OCI-LY3 (cell line): ENCODE results near the gene TRPM5.
"Not testable (repeated sequence)": the region's sequence is repeated elsewhere in the genome, so short reads cannot be mapped to it uniquely, and the experiment has no call there.

Source experiments
- H2AFZ ChIP-seq: fragments of 200-600, 300-600 bp; shearing (Covaris generic); 2 replicates; pipeline ENCODE4 v1.6.0; 2014; ENCODE audit warnings: antibody characterized with exemption, low read depth, low read length
- H3K27ac ChIP-seq: fragments of 200-600, 300-600 bp; sonication (generic); 2 replicates; pipeline ENCODE4 v1.5.1; 2014; ENCODE audit warnings: mild to moderate bottlenecking, low read length, moderate library complexity, mixed read lengths
- H3K27me3 ChIP-seq: fragments of 200-600, 300-600 bp; sonication (generic); 2 replicates; pipeline ENCODE4 v1.6.1; 2014; ENCODE audit warnings: low read depth, low read length, mixed read lengths
- H3K36me3 ChIP-seq: fragments of 200-600, 300-600 bp; sonication (generic); replicated peaks from 2 replicates; pipeline ENCODE3; 2014; ENCODE audit warnings: low read depth, low read length, mixed read lengths
- H3K4me1 ChIP-seq: fragments of 300-600, 200-600 bp; sonication (generic); 2 replicates; pipeline ENCODE4 v1.6.1; 2014; ENCODE audit warnings: low read length, mixed read lengths
- H3K4me2 ChIP-seq: fragments of 200-600, 300-600 bp; sonication (generic); 2 replicates; pipeline ENCODE4 v1.6.1; 2014; ENCODE audit warnings: low read length, mixed read lengths
- H3K4me3 ChIP-seq: fragments of 300-600, 200-600 bp; sonication (generic); 2 replicates; pipeline ENCODE4 v1.5.1; 2014; ENCODE audit warnings: antibody characterized with exemption, mild to moderate bottlenecking, low read length, moderate library complexity
- H3K79me2 ChIP-seq: fragments of 300-600, 200-600 bp; shearing (Covaris generic); 2 replicates; pipeline ENCODE4 v1.6.1; 2014; ENCODE audit warnings: mild to moderate bottlenecking, low read length, mixed read lengths
- H3K9ac ChIP-seq: fragments of 300-600, 200-600 bp; shearing (Covaris generic); 2 replicates; pipeline ENCODE4 v1.6.0; 2014; ENCODE audit warnings: mild to moderate bottlenecking, low read length, moderate library complexity
- H3K9me3 ChIP-seq: fragments of 200-600, 300-600 bp; shearing (Covaris generic); 2 replicates; pipeline ENCODE4 v1.6.1; 2014; ENCODE audit warnings: low read length, mixed read lengths; ENCODE audit not compliant: insufficient read depth
- H4K20me1 ChIP-seq: fragments of 200-600, 300-600 bp; sonication (generic); 2 replicates; pipeline ENCODE4 v1.6.1; 2016; ENCODE audit warnings: low read length, mixed read lengths; ENCODE audit not compliant: insufficient read depth
- CTCF ChIP-seq: fragments of 200-600, 300-600 bp; sonication (generic); IDR thresholded peaks from 2 replicates; pipeline ENCODE4 v1.5.1; 2014; ENCODE audit warnings: antibody characterized with exemption, low read length, low read depth
- EZH2phosphoT487 ChIP-seq: fragments of 200-600 bp; shearing (Covaris generic); IDR thresholded peaks from 2 replicates; pipeline ENCODE4 v1.6.1; 2018; ENCODE audit warnings: antibody characterized with exemption, mixed run types, low read depth

Gene TRPM5

GRCh38 chr11:2480874-2481220 lies 36.5 kb upstream of the TRPM5 start:
- Histone ChIP-seq H4K20me1 (no peaks in the 10 kb centered on the region), H3K79me2 (no peaks in the 10 kb centered on the region), H3K9me3 (no peaks in the 10 kb centered on the region), H3K27me3 (no peaks in the 10 kb centered on the region), H3K36me3 (no peaks in the 10 kb centered on the region), H3K27ac (no peak overlapping the region), H3K4me2 (no peak overlapping the region), H3K4me3 (no peak overlapping the region), H3K9ac (no peak overlapping the region), H3K4me1 (no peaks in the 10 kb centered on the region), H2AFZ (no peak overlapping the region)
- TF ChIP-seq CTCF = no peak
- TF ChIP-seq EZH2phosphoT487 = no peak

DNA sequence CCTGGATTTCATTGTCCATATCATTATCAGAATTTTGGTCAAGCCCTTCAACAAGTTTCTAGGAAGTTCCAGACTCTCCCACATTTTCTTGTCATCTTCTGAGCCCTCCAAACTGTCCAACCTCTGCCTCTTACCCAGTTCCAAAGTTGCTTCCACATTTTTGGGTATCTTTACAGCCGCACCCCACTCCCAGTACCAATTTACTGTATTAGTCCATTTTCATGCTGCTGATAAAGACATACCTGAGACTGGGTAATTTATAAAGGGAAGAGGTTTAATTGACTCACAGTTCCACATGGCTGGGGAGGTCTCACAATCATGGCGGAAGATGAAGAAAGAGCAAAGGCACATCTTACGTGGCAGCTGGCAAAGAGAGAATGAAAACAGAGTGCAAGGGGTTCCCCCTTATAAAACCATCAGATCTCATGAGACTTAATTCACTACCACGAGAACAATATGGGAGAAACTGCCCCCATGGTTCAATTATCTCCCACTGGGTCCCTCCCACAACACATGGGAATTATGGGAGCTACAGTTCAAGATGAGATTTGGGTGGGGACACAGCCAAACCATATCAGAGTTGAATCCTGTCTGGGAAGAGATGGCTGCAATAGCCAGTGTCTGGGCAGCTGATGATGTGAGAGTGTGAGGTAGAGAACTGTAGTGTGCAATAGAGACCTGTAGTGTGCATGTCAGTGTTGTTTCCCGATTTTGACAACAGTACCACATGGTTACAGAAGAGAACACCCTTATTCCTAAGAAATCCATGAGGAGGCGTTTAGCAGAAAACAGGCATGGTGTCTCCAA lies 36.0 kb upstream of the TRPM5 start:
- not testable (repeated sequence) for H3K27me3 ChIP-seq

DNA sequence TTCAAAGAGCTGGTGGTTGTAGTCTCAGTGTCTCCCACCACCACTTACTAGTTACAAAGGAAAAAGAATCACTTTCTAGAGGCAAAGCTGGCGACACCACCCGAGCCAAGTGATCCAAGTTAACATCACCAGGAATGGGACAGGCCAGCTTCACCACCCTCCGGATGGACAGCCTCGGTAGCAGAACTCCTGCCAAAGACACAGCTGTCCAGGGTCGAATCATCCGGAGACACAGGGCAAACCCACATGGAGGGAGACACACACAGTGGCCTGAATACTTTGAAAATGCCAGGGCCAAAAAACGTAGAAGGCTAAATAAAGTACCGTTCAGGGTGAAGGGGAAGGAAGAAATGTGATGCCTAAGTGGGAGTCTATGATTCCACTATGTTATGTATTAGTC lies 33.6 kb upstream of the TRPM5 start:
- H3K36me3 ChIP-seq = no peaks in the 10 kb centered on the region
- no peak for TF ChIP-seq CTCF
- no peak overlapping the region for H3K27ac ChIP-seq
- H3K9ac ChIP-seq = no peak overlapping the region
- no peak overlapping the region for H3K4me2 ChIP-seq
- H3K27me3 ChIP-seq = no peaks in the 10 kb centered on the region
- H3K9me3 ChIP-seq = no peaks in the 10 kb centered on the region
- H2AFZ ChIP-seq = no peak overlapping the region
- no peak overlapping the region for H3K4me3 ChIP-seq
- no peaks in the 10 kb centered on the region for H3K4me1 ChIP-seq
- H3K79me2 ChIP-seq = no peaks in the 10 kb centered on the region
- H4K20me1 ChIP-seq = no peaks in the 10 kb centered on the region

More for the DNA sequence above, 36.0 kb upstream of the TRPM5 start:
- H3K4me2 ChIP-seq, H3K9ac ChIP-seq, H3K4me3 ChIP-seq, H2AFZ ChIP-seq, H3K4me1 ChIP-seq, H3K27ac ChIP-seq, H4K20me1 ChIP-seq, H3K79me2 ChIP-seq, H3K9me3 ChIP-seq, H3K36me3 ChIP-seq: not testable (repeated sequence)

- no peaks in the 10 kb centered on the region for H4K20me1 ChIP-seq
- no peaks in the 10 kb centered on the region for H3K4me1 ChIP-seq
- H3K4me3 ChIP-seq = no peak overlapping the region
- TF ChIP-seq EZH2phosphoT487 = no peak
- no peak for TF ChIP-seq CTCF
- H3K36me3 ChIP-seq = no peaks in the 10 kb centered on the region
- no peak overlapping the region for H3K4me2 ChIP-seq
- no peaks in the 10 kb centered on the region for H3K79me2 ChIP-seq
- no peak overlapping the region for H3K27ac ChIP-seq
- H3K9ac ChIP-seq = no peak overlapping the region
- H3K9me3 ChIP-seq = no peaks in the 10 kb centered on the region
- H2AFZ ChIP-seq = no peak overlapping the region
- no peaks in the 10 kb centered on the region for H3K27me3 ChIP-seq
These were observed 32.9 kb upstream of the TRPM5 start for GRCh38 chr11:2477254-2477653.
